ENCODE data around the gene USP13.

GRCh38 chr3:179622023-179622422 lies 30.8 kb upstream of the USP13 start:
- TF ChIP-seq ETS1 (IDR thresholded peaks at IDR 0.05) (no peak), NANOG (IDR thresholded peaks at IDR 0.05; ENCODE audit: borderline replicate concordance) (no peak), REST (IDR thresholded peaks at IDR 0.05; ENCODE audit: unreplicated experiment) (no peak), CTCF (conservative IDR thresholded peaks at IDR 0.05; ENCODE audit: low read depth in 2 of 2) (no peak), ZNF114 (CRISPR knock-in tag; IDR thresholded peaks at IDR 0.05) (no peak), EZH2 (IDR thresholded peaks at IDR 0.05; ENCODE audit: low read depth, unreplicated experiment) (no peak), POLR2AphosphoS5 (IDR thresholded peaks at IDR 0.05; ENCODE audit: low read depth) (no peak), JUNB (IDR thresholded peaks at IDR 0.05; ENCODE audit: unreplicated experiment) (no peak), EZH2phosphoT487 (IDR thresholded peaks at IDR 0.05; ENCODE audit: unreplicated experiment) (no peak), STAT1 (IDR thresholded peaks at IDR 0.05; ENCODE audit: unreplicated experiment) (no peak), CREB1 (CRISPR knock-in tag; IDR thresholded peaks at IDR 0.05; ENCODE audit: low read depth) (no peak)
